ENCODE data around the gene SDHD. TPM values are rescaled to one million over a fixed set of nuclear protein-coding genes. Genes with fewer than 3 reads are reported as not detected.

SDHD gene
- total and polyA plus RNA-seq, 12 donors = 121 to 330 (median 266) TPM

DNA sequence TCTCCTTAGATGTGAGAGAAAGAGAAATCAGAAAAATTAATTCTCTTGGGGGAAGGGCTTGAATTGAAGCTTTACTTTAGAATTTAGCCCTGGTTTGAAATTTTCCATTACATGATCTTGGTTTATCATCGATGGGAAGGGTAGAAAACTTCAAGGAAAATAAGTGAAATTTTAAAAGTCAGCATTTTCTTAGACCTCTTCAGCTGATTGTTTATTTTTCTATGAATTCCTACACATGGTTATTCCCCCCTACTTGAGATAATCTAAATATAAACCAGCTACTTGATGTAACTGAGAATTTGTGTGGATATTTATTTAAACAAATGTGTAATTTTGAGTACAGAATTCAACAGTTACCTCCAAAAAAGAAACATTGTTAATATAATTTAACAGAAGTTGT is 23.8 kb upstream of the SDHD start:
- 75 to 78% methylated on average over 1 of the region's 1 CpG for WGBS, 2 donors
- TF ChIP-seq, protein P1, sequence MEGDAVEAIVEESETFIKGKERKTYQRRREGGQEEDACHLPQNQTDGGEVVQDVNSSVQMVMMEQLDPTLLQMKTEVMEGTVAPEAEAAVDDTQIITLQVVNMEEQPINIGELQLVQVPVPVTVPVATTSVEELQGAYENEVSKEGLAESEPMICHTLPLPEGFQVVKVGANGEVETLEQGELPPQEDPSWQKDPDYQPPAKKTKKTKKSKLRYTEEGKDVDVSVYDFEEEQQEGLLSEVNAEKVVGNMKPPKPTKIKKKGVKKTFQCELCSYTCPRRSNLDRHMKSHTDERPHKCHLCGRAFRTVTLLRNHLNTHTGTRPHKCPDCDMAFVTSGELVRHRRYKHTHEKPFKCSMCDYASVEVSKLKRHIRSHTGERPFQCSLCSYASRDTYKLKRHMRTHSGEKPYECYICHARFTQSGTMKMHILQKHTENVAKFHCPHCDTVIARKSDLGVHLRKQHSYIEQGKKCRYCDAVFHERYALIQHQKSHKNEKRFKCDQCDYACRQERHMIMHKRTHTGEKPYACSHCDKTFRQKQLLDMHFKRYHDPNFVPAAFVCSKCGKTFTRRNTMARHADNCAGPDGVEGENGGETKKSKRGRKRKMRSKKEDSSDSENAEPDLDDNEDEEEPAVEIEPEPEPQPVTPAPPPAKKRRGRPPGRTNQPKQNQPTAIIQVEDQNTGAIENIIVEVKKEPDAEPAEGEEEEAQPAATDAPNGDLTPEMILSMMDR (IDR thresholded peaks at IDR 0.05) = no peak
- ATAC-seq (no peak), DNase-seq (no peak)
- H3K4me3 ChIP-seq = no peak overlapping the region
- H3K27me3 ChIP-seq = no peaks in the 10 kb centered on the region
- no peaks in the 10 kb centered on the region for H3K4me1 ChIP-seq
- no peaks in the 10 kb centered on the region for H3K9me3 ChIP-seq
- H3K27ac ChIP-seq = no peak overlapping the region
- intact Hi-C loops (cut with DNase I) = no loop called here
- peaks cover 0 to 73% (median 25%) of the 10 kb centered on the region in 9 donors for H3K36me3 ChIP-seq

DNA sequence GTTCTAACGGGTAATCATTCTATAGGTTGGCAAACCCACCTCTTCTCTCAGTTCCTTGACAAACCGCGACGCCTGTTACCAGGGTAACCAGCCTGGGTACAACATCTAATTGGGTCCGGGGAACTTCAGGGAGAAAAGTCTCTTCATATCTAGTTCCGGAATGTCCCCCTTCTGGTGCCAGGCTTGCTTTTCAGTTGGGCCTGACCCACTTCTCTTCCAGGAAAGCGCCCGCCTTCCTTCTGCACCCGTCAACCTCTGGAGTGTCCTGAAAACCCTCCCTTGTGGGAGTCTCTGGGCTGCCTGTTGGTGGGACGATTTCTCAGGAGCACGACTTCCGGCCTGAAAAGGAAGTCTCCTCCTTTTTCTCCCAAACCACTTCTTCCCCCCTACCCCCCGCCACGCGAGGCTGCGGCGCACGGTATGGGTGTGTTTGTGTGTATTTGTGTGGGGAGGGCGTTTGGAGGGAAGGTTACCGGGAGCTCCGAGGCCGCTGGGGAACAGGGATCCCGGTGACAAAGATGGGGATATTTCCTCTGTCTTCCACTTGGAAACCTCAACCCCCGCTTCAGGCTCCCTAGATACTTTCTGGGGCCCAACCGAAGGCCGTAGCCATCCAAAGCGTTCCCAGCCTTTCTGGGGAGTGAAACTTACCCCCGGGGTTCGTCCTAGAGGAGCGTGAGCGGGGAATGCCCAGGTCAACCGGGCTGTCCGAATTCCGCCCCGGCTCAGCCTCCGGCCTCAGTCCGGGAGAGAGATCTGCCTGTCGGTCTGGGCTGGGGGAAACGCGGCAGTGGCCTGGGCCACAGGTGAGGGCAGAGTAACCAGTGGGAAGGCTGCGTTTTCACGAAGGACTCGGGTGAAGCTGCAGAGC is 12.5 kb upstream of the SDHD start, which contains the start of the genes NKAPD1 and PIH1D2:
TSS of gene NKAPD1 (plus strand) at position 359 of the 871 bp plus-strand sequence. CDS start 1,276 bp downstream, outside the sequence.
TSS of gene PIH1D2 (minus strand) at position 77 of the 871 bp plus-strand sequence. CDS start 843 bp downstream, outside the sequence.
- intact Hi-C loops (cut with DNase I) = loop anchor here in 2 of 10 donors (1.0 to 5.0 kb wide), 2 partner anchors 12 to 47 kb away; partner anchors contain the start of genes DLAT (in 1 of the 2), SDHD (in 1 of the 2) and TIMM8B (in 1 of the 2)
- Histone ChIP-seq H3K27me3 (no peaks in the 10 kb centered on the region), H3K27ac (peak within 1 kb of the TSS; percentile 81 to 95 (median 90)), H3K36me3 (peaks cover 0 to 39% (median 9%) of the 10 kb centered on the region in 9 donors), H3K4me3 (peak within 1 kb of the TSS; percentile 68 to 93 (median 83)), H3K9me3 (no peaks in the 10 kb centered on the region), H3K4me1 (peaks cover 0 to 35% (median 20%) of the 10 kb centered on the region in 9 donors)
- ATAC-seq (peak; percentile 86 to 96 (median 94)), DNase-seq (peak; percentile 63 to 82)
- TF ChIP-seq, protein P1 (IDR thresholded peaks at IDR 0.05) = peak in 2 of 9 donors; percentile 13 to 21
- WGBS, 2 donors = 0 to 1% methylated on average over 43 of the region's 43 CpGs

DNA sequence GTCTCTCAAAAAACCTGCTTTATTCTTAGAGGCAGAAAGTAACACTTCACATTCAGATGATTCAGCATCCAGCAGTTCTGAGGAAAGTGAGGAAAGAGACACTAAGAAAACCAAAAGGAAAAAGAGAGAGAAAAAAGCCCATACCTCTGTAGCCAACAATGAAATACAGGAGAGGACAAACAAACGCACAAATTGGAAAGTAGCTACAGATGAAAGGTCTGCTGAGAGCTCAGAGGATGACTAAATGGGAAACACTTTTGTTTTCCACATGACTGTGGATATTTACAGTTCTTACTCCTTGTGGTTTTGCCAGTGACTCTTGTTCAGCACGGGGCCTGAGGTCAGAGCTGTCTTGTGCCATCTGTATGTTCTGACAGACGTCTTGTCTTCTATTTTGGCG is 3.9 kb upstream of the SDHD start:
- Histone ChIP-seq H3K27me3 (no peaks in the 10 kb centered on the region), H3K4me3 (no peak overlapping the region), H3K4me1 (peaks cover 0 to 40% (median 16%) of the 10 kb centered on the region in 9 donors), H3K9me3 (no peaks in the 10 kb centered on the region), H3K36me3 (peaks cover 0 to 77% (median 63%) of the 10 kb centered on the region in 9 donors), H3K27ac (peak overlapping the region in 8 of 10 donors; percentile 2 to 72 (median 61))
- TF ChIP-seq, protein P1 (IDR thresholded peaks at IDR 0.05) = no peak
- peak in 4 of 8 donors; percentile 29 to 41 (median 31) for ATAC-seq
- intact Hi-C loops (cut with DNase I) = loop anchor here in 4 of 10 donors (10.0 kb wide), 3 partner anchors 148 to 208 kb away; partner anchors contain the start of genes ALG9 (in 2 of the 4), CFAP68 (in 2 of the 4), DIXDC1 (in 2 of the 4) and FDXACB1 (in 2 of the 4)
- DNase-seq = peak in 1 of 2 donors; percentile 9
- 63 to 69% methylated on average over 4 of the region's 4 CpGs for WGBS, 2 donors

DNA sequence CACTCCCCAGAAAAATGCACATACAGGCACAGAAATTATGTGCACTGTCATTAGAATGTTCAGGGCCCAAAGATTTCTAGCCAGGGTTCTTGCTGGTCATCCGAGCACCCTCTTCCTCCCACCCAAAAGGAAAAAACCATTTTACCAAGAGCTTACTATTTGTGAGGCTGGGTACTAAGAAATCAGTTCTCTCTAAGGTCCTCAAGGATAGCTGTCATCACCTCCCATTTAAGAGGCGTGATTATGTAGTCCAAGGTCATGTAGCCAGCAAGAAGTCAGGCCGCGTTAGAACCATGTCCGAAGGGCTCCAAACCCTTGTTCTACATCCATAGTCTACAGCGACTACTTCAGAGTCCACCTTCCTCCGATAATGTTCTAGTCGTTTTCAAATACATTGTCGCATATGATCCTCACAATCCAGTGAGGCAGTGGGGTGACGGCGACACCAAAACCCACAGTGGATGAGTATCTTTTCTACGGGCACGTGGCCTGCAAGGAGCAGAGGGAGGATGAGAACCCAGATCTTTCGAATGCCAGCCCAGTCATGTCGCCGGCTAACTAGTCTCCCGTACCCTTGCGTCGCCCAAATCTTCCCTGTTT is 751 bp upstream of the SDHD start:
- Histone ChIP-seq H3K9me3 (no peaks in the 10 kb centered on the region), H3K4me3 (peak overlapping the region; percentile 71 to 94 (median 84)), H3K27me3 (no peaks in the 10 kb centered on the region), H3K36me3 (peaks cover 0 to 77% (median 65%) of the 10 kb centered on the region in 9 donors), H3K4me1 (peaks cover 3 to 68% (median 36%) of the 10 kb centered on the region in 9 donors), H3K27ac (peak overlapping the region; percentile 69 to 95 (median 88))
- 4% methylated on average over 19 of the region's 19 CpGs for WGBS, 2 donors
- TF ChIP-seq, protein P1 (IDR thresholded peaks at IDR 0.05) = no peak
- intact Hi-C loops (cut with DNase I) = loop anchor here in 6 of 10 donors (1.0 to 10.0 kb wide), 6 partner anchors 12 to 211 kb away; partner anchors contain the start of genes CFAP68 (in 3 of the 6), FDXACB1 (in 3 of the 6), ALG9 (in 2 of the 6) and DIXDC1 (in 2 of the 6)
- DNase-seq = no peak
- peak in 7 of 8 donors; percentile 29 to 54 (median 35) for ATAC-seq
